NCI-H748 (cell line): ENCODE results near the gene PRKCH.

Source experiments
- DNase-seq: peaks from one replicate; lab custom pipeline; 2025; ENCODE audit not compliant: unreplicated experiment; lab: John Stamatoyannopoulos, UW

PRKCH gene

DNA sequence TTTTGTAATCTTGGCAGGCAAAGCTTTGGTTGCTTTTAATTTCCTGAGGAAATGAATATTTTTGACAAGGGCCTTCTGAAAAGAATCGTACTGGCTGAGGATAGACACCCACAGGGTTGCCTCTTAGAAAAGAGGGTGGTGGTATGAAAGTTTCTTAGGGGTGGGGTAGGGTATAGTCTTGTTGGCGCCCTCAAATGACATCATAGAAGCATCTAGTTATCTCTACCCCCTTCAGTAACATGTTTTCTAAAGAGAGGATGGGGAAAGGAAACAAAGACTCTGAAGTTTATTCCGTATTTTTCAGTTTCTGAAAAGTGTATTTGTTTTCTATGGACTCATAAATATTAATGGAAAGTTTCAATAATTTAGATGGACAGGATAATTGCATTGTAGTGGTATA lies 13.7 kb downstream of the PRKCH start:
- no peak for DNase-seq

DNA sequence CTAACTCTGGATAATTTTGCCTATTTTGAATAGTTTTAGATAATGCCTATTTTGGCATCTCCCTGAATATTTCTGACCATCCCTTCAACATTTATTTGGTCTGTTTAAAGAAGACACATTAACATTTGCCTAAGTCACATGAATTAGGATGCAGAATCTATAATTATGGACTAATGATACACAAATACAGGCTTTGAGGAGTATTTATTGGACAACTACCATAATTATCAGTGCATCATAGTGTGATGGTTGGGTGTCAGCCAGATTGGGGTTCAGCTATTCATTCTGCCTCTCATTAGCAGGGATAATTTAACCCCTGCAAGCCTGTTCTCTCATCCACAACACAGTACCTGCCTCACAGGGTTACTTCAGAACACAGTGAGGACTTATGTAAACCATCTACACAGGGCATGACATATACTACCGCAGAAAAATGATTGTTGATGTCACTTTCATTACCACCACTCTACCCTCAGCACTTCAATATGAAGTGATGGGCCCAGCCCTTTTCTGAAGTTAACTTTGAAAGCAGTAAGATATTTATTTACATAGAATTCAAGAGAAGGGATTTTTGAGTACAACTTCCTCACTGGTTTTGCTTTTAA lies 14.4 kb downstream of the PRKCH start:
- no peak for DNase-seq

DNA sequence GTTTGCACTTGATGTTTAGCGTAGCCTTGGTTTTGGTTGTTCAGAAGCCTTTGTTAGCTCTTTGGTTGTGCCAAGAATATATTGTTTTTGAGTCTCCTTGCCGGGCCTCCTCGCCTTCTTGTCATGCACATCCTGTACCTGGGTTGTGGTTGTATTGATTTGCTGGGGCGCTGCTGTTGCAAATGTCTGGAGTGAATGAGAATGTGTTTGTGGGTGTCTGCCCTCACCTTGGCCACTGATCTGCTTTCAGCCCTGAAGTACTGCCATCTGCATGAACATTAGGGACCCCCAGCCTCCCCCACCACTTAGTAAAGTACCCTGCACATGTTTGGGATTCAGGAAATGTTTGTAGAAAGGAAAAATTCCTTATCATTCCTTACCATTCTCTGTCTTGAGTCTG lies 16.5 kb downstream of the PRKCH start:
- DNase-seq = no peak

DNA sequence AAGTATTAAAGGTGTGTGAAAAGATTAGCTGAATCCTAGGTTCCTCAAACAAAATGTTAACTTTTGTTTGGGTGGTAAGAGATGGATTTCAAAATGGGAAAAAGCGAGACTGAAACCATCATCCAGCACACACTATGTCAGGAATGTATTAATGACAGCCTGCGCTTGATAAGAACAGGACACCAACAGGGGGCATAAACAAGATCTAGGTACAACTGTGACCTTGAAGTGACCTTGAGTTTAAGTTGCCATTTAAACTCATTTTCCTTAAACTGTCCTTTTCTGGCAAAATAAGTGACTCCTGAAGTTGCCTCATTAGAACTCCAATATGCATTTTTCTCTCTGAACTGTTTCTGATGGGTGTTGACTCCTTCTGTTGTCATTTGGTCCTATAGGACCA lies 17.1 kb downstream of the PRKCH start:
- no peak for DNase-seq

DNA sequence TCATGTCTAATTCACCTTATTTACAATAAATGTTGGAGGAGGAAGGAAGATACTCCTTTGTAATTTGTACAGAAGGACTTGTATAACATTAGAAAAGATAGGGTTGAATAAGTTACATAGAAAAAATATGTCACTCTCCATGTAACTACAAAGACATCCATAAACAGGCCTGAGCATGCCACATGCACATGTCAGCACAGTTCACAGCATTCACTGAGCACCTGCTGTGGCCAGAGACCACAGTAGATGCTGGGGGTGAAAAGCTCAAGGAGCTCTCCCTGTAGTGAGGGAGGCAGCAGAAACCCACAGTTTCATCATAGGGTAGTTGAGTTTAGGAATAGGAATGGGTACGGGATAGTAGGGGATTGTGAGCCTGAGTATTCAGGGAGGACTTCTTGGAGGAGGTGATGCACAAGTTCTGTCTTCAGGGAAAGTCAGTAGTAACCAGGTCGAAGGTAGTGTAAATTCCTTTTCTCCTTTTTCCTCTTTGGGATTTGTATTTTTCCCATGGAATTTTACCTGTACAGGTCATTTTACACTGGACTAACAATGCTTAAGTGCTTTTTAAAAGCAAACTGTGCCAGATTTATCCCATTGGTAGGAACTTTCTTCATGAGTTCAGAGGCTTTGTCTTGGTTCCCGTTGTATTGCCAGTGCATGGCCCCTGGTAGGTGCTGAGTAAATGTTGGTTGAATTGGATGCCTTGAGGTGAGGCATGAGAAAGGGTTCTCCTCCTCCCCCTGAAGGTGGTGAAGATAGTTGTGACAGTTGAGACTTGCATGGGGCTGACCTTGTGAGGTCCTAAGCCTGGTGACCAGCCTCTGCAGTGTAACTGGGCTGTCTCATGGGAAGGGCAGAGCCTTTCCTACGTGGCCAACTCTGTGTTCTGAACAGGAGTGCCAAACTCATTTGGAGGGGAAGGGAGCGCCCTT lies 20.2 kb downstream of the PRKCH start:
- DNase-seq = no peak

DNA sequence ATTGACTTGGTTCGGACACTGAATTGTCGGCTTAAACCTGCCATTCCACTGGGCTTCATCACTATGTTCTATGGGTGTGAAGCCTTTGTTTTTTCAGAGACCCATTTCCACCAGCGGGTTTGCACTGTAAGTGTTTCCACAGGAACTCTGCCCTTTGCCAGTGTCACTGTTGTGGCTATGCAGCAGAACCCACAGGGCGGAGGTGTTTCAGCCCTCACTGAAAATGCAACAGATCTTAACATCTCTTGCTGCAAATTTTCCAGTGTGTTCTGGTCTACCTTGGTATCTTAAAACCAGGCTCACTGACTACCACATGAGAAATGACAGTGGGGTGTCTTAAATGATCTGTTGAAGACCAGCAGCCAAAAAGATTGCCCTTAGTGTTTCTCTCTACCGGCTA lies 21.1 kb downstream of the PRKCH start:
- DNase-seq = no peak

DNA sequence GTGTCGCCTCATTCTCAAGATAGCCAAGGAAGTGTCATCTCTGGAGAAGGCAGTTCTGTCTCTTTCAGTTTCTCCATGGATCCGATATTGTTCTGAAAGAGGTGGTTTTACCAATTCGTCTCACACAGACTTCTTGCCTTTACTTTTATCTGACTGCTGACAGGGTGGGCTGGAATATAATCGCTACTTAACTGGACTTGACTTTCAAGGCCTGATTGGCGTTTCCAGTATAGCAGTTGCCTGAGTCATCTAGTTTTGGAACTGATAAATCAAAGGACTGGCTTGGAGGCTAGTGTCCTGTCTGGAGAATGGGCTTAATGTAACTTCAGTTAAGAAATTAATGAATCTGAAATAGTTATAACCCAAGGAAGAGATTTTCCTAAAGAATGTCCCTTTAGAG lies 21.6 kb downstream of the PRKCH start:
- DNase-seq = no peak

DNA sequence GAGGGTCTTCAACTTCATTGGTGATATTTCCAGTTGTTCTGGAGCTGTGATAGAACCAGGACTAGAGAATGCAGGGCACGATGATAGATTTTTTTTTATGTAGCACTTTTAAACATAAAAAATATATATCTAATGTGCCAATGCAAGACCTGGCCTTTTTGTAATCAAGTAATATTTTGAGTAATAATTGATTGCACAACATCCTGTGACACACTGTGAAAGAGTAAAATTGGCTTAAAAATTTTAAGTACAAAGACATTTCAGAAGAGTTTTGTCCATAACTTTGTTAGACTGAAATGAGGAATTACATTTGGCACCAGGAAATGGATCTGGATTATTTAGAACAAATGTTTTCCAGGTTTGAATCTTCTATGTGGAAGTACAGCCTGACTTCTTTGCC lies 22.1 kb downstream of the PRKCH start:
- DNase-seq = no peak

DNA sequence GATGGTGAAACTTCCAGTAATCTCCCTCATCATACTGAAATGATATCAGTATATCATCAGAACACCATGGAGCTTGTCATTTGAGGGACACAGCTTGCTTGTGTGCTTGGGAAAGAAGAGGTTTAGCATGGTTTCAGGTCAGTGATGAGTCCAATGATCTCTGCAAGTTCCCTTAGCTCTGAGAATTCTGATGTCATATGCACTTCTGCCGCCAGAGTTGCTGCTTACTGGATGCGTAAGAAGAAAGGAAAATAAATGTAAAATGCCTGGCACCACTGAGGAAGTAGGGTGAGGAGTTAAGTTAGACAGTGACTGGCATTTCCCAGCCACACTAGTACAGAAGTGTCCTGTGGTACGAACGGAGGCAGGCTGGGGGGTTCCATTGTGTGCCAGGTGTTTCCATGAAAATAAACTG lies 22.6 kb downstream of the PRKCH start:
- DNase-seq = no peak

DNA sequence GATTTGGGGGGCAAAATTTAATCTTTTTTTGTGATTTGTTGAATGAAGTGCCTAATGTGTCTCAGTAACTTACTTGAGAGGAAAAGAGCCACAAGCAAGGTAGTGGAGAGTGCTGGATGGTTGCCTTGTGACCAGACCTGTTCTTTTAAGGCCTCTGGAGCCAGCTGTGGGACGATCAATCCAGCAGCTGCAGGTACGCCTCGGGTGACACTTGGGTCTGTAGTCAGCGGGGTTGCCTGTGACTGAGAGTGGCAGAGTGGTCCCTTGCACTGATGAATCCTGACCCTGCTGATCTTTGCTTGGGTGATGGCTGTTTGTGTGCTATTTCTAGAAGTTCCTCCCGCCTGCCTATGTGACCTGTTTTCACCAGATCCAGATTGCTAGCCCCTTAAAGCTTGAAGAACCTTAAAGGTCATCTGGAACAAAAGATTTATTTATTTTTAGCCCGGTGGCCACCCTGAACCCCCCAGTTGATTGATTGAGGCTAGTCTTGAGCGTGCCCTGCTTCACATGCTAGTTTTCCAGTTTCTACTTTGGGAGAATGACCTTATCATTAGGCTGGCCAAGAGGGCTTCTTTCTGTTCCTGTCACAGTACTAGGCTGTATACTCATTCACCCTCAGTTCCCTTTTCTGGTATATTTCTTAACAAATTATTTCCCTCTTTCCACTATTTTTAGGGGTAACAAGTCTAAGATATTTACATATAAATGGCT lies 23.2 kb downstream of the PRKCH start:
- DNase-seq = no peak

DNA sequence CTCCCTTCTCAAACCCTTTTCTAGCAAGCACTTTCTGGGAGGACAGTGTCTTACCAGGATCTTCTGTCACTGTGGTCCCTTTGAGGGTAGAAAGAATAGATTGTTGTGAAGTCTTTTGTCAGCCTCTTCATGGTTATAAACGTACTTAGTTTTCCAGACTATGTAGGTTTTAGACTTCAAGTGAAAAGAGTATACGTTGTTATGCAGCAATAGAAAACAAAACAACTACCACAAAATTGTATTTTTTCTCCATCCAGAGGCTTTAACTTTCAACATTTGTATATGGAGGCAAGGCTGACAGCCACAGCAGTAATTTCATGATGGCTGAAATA lies 23.7 kb downstream of the PRKCH start:
- no peak for DNase-seq

DNA sequence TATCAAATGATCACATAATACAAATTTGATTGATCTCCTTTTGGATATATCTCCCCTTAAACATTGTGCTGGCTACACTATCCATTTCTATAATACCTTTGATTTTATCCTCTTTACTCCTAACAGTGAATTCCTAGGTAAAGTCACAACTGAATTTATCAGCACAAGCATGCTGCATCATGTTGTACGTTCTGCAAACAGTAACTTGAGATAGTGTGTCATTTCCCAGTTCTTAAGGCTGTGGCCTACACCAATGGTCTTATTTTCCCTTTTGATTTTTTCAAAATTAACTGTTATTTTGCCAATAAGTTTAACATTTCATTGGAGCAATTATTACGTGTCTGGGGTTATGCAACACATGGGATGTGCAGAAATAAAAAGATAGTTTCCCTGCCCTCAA lies 24.8 kb downstream of the PRKCH start:
- DNase-seq = no peak

DNA sequence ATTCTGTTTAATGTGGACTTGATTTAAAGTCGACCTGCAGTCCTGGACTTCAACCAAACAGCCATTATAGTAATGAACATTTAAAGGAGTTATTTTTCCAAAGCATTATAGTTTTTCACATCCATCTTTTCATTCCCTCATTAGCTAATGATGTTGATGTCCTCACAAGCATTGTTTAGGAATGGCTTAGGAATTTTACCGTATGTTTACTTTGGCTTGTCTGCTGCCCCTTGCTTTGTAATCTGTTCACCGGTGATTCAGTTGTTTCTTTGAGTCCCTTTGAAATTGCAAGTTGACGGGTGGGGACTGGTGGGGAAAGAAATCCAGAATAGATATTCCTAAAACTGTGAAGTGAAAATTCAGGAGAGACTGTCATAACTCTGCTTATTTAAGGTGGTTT lies 25.4 kb downstream of the PRKCH start:
- DNase-seq = no peak

DNA sequence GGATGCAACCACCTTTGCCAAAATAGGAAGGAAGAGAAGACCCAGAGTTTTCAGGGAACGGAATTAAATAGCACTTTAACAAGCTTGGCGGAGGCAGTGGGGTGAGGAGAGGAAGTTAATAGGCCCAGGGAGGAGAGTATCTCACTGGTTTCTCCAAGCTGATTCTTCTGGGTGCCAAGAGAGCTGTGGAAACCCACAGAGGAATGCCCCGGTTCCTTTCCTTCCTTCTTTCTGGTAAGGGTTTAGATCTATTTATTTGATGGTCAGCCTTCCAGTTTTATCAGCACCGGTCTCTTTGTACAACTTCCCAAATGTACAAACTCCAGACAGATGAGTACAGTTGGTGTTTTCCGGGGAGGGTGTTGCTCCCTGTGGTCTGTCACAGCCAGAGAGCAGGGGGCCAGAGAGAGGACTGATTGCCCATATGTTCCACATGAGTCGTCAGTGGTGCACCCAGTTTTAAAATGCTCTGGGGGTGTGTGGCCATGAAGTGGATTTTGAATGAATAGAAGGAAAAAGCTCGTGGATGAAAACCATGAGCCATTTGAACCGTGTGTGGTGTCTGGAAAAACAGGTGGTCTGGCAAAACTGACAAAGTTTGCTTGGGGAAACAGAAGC lies 26.6 kb downstream of the PRKCH start:
- no peak for DNase-seq

DNA sequence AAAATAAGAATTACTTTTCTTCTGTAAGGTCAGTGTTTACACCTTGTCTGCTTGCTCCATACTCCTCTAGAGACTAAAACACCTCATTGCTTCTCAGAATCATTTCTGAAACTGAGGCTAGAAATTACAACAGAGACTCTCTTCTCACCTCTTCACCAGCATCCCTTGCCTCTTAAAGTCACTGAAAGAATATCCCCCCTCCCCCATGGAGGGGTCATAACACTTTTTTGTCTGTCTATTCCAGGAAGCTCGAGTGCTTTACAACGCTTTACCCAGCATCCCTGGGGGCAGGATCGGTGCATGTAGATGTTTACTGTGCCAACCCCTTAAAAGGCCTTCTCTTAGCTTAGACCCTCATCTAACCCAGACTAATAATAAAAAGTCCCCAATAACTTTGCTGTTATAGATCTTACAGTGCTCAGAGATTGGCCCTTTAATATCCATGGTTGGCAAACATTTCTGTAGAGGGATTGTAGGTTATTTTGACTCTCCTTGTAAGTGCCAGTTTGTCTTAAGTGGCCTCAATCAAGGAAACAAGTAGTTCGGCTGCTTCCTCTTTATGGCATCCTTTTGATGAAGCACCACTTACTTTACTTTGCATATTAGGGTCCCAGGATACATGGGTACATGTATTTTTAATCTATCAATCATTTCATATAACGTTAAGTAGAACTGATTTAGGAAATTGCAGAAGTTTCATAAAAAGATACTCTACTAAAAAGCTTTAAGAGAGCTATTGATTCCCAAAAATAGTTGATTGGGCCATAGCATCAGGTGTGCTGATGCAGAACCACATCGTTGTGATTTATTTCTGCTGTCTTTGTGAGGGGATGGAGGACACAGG lies 29.3 kb downstream of the PRKCH start:
- no peak for DNase-seq

DNA sequence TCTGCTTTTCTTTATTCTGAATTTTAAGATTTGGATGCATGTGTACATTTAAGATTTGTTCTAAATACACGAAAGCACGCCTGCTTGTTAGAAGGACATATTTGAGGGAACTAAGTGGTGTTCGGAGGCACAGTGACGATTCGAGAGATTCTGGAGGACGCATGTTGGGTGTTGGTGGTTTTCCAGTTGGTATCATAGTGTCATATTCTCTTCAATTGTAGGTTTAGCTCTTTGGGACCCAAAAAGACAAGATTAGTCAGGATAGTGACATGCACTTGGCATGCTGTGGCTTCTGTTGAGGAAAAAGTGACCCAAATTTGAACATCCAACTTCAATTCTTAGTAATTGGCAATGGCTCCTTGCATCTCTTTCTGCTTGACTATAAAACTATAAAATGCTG lies 30.1 kb downstream of the PRKCH start:
- no peak for DNase-seq

DNA sequence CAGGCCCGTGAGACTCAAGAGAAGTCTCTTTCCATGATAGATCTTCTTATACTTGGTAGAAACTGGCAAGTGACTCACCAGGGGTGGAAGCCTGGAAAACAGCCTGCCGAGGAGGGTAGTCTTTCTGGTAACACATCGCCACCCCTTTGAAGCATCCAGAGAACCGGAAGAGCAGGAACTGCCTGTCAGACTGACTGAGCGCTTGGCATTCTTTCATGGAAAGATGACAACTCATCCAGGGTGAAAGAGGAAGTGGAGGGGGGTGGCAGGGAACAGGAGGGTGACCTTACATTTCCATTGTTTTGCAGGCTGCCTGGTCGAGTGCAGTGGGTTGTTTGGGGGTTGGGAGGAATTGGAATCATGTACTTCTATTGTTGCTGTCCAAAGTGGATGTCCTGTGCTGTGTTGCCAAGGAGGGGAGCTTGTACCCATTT lies 34.5 kb downstream of the PRKCH start:
- DNase-seq = peak; percentile 30

DNA sequence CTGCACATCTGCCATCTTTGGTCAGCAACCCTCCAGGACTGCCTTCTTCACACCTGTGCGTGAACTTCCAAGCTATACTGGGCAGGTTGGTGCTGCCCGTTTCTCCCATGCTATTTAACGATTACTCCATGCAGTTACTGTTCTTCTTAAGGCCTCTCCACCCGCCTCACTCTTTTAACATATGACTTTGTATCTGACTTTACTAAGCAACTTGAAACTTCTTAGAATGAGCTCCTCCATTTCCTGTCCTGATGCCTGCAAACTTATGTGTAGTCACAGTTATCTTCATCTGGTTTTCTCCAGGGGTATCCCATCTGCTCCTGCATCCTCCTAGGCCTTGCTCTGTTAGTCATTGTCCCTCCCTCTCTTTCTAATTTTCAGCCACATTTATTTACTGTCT lies 35.7 kb downstream of the PRKCH start:
- DNase-seq = no peak

DNA sequence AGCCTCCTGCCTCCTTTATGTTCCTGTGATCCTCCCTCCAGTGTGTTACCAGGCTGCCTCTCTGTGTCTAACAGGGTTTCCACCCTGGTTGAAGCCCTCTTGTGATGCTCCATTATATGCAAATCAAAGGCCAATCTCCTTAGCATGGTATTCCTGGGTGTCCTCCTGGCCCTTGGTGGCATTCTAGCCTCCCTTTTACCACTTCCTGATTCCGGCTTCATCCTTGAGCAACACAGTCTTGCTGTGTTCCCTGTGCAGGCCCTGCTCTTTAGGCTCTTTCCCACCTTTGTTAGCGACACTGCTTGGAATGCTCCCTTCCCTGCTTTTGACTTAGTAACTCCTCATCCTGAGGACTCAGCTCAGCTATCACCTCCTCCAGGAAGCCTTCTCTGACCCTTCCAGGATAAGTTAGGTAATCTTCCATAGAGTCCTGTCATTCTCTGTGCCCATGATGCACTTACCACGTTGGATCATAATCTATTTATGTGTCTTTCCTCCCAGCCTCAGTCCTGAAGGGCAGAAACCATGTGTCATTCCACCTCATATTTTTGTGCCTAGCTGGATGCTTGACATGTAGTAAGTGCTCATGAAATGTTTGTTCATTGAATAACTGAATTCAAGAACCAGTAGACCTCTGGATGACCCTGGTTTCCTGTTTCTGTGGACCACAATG lies 37.3 kb downstream of the PRKCH start:
- DNase-seq = no peak

DNA sequence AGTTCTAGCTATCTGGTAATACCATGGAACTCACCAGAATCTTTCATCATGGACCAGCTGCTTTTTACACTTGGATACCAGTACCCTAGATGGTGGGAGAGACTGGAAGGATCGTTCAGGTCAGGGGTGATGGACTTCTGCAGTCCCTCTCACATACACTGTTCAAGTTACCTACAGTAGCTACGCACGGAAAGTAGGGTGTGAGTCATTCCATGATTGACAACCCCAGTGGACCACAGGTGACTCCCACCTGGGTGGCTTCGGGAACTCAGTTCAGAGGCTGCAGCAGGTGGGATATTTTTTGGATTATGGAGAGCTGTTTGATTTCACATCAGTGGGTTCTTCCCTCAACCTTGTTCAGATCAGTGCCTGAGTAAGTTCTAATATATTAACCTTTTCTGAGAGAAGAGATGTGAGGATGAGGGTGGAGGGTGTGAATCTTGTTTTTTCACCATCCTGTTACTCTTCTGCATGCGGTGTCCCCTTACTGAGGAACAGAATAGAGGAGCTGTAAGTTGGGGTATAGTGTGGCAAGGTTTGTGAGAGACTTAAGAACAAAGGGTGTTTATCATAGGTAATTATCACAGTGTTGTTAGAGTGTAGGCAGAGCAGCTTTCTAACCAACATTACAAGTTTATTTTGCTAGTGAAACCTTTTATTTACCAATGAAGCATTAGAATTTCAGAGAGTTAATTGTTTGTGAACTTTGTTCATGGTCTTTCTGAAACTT lies 39.6 kb downstream of the PRKCH start:
- no peak for DNase-seq
